Trophoblast cell (in vitro differentiated cells and primary cell): ENCODE data around the gene CDKAL1.

Experiments used
- DNase-seq, 2 donors: peaks; one replicate each; pipeline ENCODE4 v3.0.0-alpha.2; 2016
- H2AFZ ChIP-seq: 2 replicates; pipeline ENCODE4 v1.6.1; 2013; ENCODE audit warnings: low read length, moderate library complexity, mild to moderate bottlenecking; ENCODE audit not compliant: insufficient read depth, poor library complexity
- H2AK5ac ChIP-seq: 2 replicates; pipeline ENCODE4 v1.6.1; 2013; ENCODE audit warnings: mild to moderate bottlenecking, low read length
- H2BK120ac ChIP-seq: 2 replicates; pipeline ENCODE4 v1.6.1; 2013; ENCODE audit warnings: low read length, mild to moderate bottlenecking, moderate library complexity; ENCODE audit not compliant: insufficient read depth, poor library complexity
- H2BK12ac ChIP-seq: 2 replicates; pipeline ENCODE4 v1.6.1; 2013; ENCODE audit warnings: mild to moderate bottlenecking, low read length, moderate library complexity
- H2BK5ac ChIP-seq: 2 replicates; pipeline ENCODE4 v1.6.1; 2013; ENCODE audit warnings: low read length, low read depth, moderate library complexity, mild to moderate bottlenecking; ENCODE audit not compliant: poor library complexity
- H3K14ac ChIP-seq: 2 replicates; pipeline ENCODE4 v1.6.1; 2013; ENCODE audit warnings: mild to moderate bottlenecking, low read length
- H3K18ac ChIP-seq: 2 replicates; pipeline ENCODE4 v1.6.1; 2013; ENCODE audit warnings: mild to moderate bottlenecking, low read length
- H3K23ac ChIP-seq: 2 replicates; pipeline ENCODE4 v1.6.1; 2013; ENCODE audit warnings: low read length
- H3K27ac ChIP-seq: 2 replicates; pipeline ENCODE4 v1.5.1; 2013; ENCODE audit warnings: low read depth, mild to moderate bottlenecking, inconsistent platforms, low read length, moderate library complexity
- H3K27me3 ChIP-seq: 2 replicates; pipeline ENCODE4 v1.6.1; 2013; ENCODE audit warnings: inconsistent platforms, mild to moderate bottlenecking, low read length, moderate library complexity; ENCODE audit not compliant: insufficient read depth
- H3K36me3 ChIP-seq, 2 experiments: 1 replicate in 1 of 2; 2 replicates in 1 of 2; pipeline ENCODE4 v1.6.1; 2013; ENCODE audit warnings: low read length in 2 of 2, mild to moderate bottlenecking in 2 of 2, moderate library complexity in 1 of 2; ENCODE audit not compliant: insufficient read depth in 2 of 2, control insufficient read depth in 1 of 2
- H3K4ac ChIP-seq: 2 replicates; pipeline ENCODE4 v1.6.1; 2013; ENCODE audit warnings: low read depth, mild to moderate bottlenecking, low read length, moderate library complexity
- H3K4me1 ChIP-seq, 2 experiments: 1 replicate in 1 of 2; 2 replicates in 1 of 2; pipeline ENCODE4 v1.6.1; 2013; ENCODE audit warnings: low read length in 2 of 2, mild to moderate bottlenecking in 2 of 2, moderate library complexity in 1 of 2; ENCODE audit not compliant: insufficient read depth in 2 of 2, control insufficient read depth in 1 of 2
- H3K4me2 ChIP-seq: 2 replicates; pipeline ENCODE4 v1.6.1; 2013; ENCODE audit warnings: inconsistent platforms, mild to moderate bottlenecking, low read length, moderate library complexity
- H3K4me3 ChIP-seq: 2 replicates; pipeline ENCODE4 v1.5.1; 2013; ENCODE audit warnings: mild to moderate bottlenecking, low read depth, low read length, inconsistent platforms
- H3K79me1 ChIP-seq: one replicate; pipeline ENCODE4 v1.6.1; 2013; ENCODE audit warnings: low read length
- H3K79me2 ChIP-seq: 2 replicates; pipeline ENCODE4 v1.6.1; 2013; ENCODE audit warnings: low read length, mild to moderate bottlenecking; ENCODE audit not compliant: control insufficient read depth, insufficient read depth, poor library complexity
- H3K9ac ChIP-seq: 2 replicates; pipeline ENCODE4 v1.6.1; 2013; ENCODE audit warnings: mild to moderate bottlenecking, low read length
- H3K9me3 ChIP-seq: 2 replicates; pipeline ENCODE4 v1.6.1; 2013; ENCODE audit warnings: low read depth, mild to moderate bottlenecking, control low read depth, inconsistent platforms, low read length; ENCODE audit not compliant: insufficient read depth
- H4K12ac ChIP-seq: 2 replicates; pipeline ENCODE4 v1.6.1; 2013; ENCODE audit warnings: low read depth, mild to moderate bottlenecking, low read length, moderate library complexity
- H4K8ac ChIP-seq: 2 replicates; pipeline ENCODE4 v1.6.1; 2013; ENCODE audit warnings: low read depth, mild to moderate bottlenecking, low read length, moderate library complexity
- H4K91ac ChIP-seq: one replicate; pipeline ENCODE4 v1.6.1; 2013; ENCODE audit warnings: low read depth, mild to moderate bottlenecking, low read length, moderate library complexity
- WGBS: extraction: QIAGEN DNeasy Blood & Tissue Kit; methylation state at CpG from one replicate; pipeline ENCODE4 v1.1.7; 2013; ENCODE audit warnings: missing lambda C conversion rate; ENCODE audit not compliant: insufficient read length, insufficient coverage; ENCODE audit errors: extremely low coverage; 5-methylcytosine and 5-hydroxymethylcytosine counted together

CDKAL1 gene

GRCh38 chr6:20946890-20947289 is 412.6 kb downstream of the CDKAL1 start:
- no peak overlapping the region for H4K8ac ChIP-seq

GRCh38 chr6:20947977-20948376 is 413.7 kb downstream of the CDKAL1 start:
- Histone ChIP-seq H3K79me2 (no peaks in the 10 kb centered on the region), H3K18ac (no peak overlapping the region), H2AK5ac (no peak overlapping the region), H3K79me1 (peaks cover 3% of the 10 kb centered on the region), H2AFZ (no peak overlapping the region), H4K8ac (no peak overlapping the region), H3K4ac (no peak overlapping the region), H3K9ac (no peak overlapping the region), H3K27ac (no peak overlapping the region), H3K36me3 (peaks cover 0 to 2% of the 10 kb centered on the region in 2 experiments), H3K9me3 (no peaks in the 10 kb centered on the region), H3K4me1 (peaks cover 3% of the 10 kb centered on the region in 2 experiments), H3K27me3 (no peaks in the 10 kb centered on the region), H4K91ac (no peak overlapping the region), H2BK120ac (no peak overlapping the region), H3K23ac (no peak overlapping the region), H4K12ac (no peak overlapping the region), H3K14ac (no peak overlapping the region), H2BK12ac (no peak overlapping the region), H2BK5ac (no peak overlapping the region), H3K4me3 (no peak overlapping the region), H3K4me2 (no peak overlapping the region)
- no peak for DNase-seq

More at GRCh38 chr6:20946890-20947289, 412.6 kb downstream of the CDKAL1 start:
- Histone ChIP-seq H2BK5ac (no peak overlapping the region), H3K9ac (no peak overlapping the region), H2BK120ac (no peak overlapping the region), H4K12ac (no peak overlapping the region), H3K9me3 (no peaks in the 10 kb centered on the region), H3K79me2 (no peaks in the 10 kb centered on the region), H3K4me1 (no peaks in the 10 kb centered on the region), H4K91ac (no peak overlapping the region), H3K18ac (no peak overlapping the region), H3K79me1 (no peaks in the 10 kb centered on the region), H3K23ac (no peak overlapping the region), H2AK5ac (no peak overlapping the region), H3K14ac (no peak overlapping the region), H3K4ac (no peak overlapping the region), H3K4me3 (no peak overlapping the region), H2BK12ac (no peak overlapping the region), H3K4me2 (no peak overlapping the region), H3K27ac (no peak overlapping the region), H2AFZ (no peak overlapping the region), H3K36me3 (peaks cover 0 to 3% of the 10 kb centered on the region in 2 experiments), H3K27me3 (no peaks in the 10 kb centered on the region)
- WGBS: no CpG with 5 or more reads among the region's 2 CpGs
- DNase-seq: no peak

- H3K4me3 ChIP-seq: no peak overlapping the region
- no peak overlapping the region for H2AK5ac ChIP-seq
- WGBS: no CpG with 5 or more reads among the region's 2 CpGs
- H3K79me2 ChIP-seq: no peaks in the 10 kb centered on the region
- H4K12ac ChIP-seq: no peak overlapping the region
- no peak for DNase-seq
- no peaks in the 10 kb centered on the region for H3K27me3 ChIP-seq
- H4K91ac ChIP-seq: no peak overlapping the region
- H2AFZ ChIP-seq: no peak overlapping the region
- H4K8ac ChIP-seq: no peak overlapping the region
- H3K4ac ChIP-seq: no peak overlapping the region
- peaks cover 0 to 2% of the 10 kb centered on the region in 2 experiments for H3K36me3 ChIP-seq
- no peak overlapping the region for H2BK120ac ChIP-seq
- H3K4me1 ChIP-seq: peaks cover 3% of the 10 kb centered on the region in 2 experiments
- no peak overlapping the region for H3K14ac ChIP-seq
- H2BK5ac ChIP-seq: no peak overlapping the region
- H3K18ac ChIP-seq: no peak overlapping the region
- no peak overlapping the region for H3K27ac ChIP-seq
- peaks cover 3% of the 10 kb centered on the region for H3K79me1 ChIP-seq
- no peaks in the 10 kb centered on the region for H3K9me3 ChIP-seq
- no peak overlapping the region for H3K4me2 ChIP-seq
- H3K9ac ChIP-seq: no peak overlapping the region
- H3K23ac ChIP-seq: no peak overlapping the region
- no peak overlapping the region for H2BK12ac ChIP-seq
Observed at GRCh38 chr6:20948556-20948955, 414.3 kb downstream of the CDKAL1 start.

GRCh38 chr6:20949138-20949537 is 414.9 kb downstream of the CDKAL1 start:
- WGBS: no CpG with 5 or more reads among the region's 1 CpG
- H3K27me3 ChIP-seq: no peaks in the 10 kb centered on the region

More at GRCh38 chr6:20949138-20949537, 414.9 kb downstream of the CDKAL1 start:
- no peaks in the 10 kb centered on the region for H3K79me2 ChIP-seq
- no peak overlapping the region for H4K91ac ChIP-seq
- DNase-seq: no peak
- H3K4ac ChIP-seq: no peak overlapping the region
- H3K36me3 ChIP-seq: peaks cover 0 to 2% of the 10 kb centered on the region in 2 experiments
- no peak overlapping the region for H3K4me3 ChIP-seq
- H3K23ac ChIP-seq: no peak overlapping the region
- no peak overlapping the region for H3K18ac ChIP-seq
- H2BK5ac ChIP-seq: no peak overlapping the region
- peaks cover 3% of the 10 kb centered on the region for H3K79me1 ChIP-seq
- H3K4me2 ChIP-seq: no peak overlapping the region
- H3K4me1 ChIP-seq: peaks cover 3% of the 10 kb centered on the region in 2 experiments
- H3K9me3 ChIP-seq: no peaks in the 10 kb centered on the region
- H4K12ac ChIP-seq: no peak overlapping the region
- H3K14ac ChIP-seq: no peak overlapping the region
- H2AK5ac ChIP-seq: no peak overlapping the region
- H3K27ac ChIP-seq: no peak overlapping the region
- no peak overlapping the region for H3K9ac ChIP-seq
- H4K8ac ChIP-seq: no peak overlapping the region
- H2AFZ ChIP-seq: no peak overlapping the region
- no peak overlapping the region for H2BK120ac ChIP-seq
- no peak overlapping the region for H2BK12ac ChIP-seq
